GM12873 (cell line): Measurements from ENCODE around the gene ANKRD44.

Source experiments
- TF ChIP-seq, protein P1 (sequence below): IDR thresholded peaks from 2 replicates; pipeline ENCODE4 v1.5.1; 2012; ENCODE audit warnings: low read depth, mild to moderate bottlenecking, moderate library complexity, low read length, control low read depth; ENCODE audit not compliant: insufficient read depth; ENCODE audit errors: missing control alignments

Gene ANKRD44

DNA sequence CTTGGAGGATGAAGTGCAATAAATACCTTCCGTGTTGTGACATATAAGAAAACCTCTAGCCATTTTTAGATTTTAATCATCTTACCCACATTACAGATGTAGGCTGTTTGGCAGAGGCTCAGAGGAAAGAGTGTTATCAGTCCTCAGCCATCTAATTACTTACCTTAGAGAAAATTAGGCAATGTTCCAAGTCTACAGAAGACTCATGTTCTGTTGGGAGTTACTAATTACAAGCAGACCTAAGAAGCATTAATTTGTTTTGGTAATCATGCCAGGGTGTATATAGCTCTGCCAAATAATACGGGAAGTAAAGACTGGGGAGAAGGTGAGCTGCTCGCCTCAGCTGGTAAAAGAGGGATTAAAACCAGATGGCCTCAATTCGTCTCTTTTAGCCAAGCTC, 258.2 kb downstream of the ANKRD44 start:
- TF ChIP-seq, protein P1, sequence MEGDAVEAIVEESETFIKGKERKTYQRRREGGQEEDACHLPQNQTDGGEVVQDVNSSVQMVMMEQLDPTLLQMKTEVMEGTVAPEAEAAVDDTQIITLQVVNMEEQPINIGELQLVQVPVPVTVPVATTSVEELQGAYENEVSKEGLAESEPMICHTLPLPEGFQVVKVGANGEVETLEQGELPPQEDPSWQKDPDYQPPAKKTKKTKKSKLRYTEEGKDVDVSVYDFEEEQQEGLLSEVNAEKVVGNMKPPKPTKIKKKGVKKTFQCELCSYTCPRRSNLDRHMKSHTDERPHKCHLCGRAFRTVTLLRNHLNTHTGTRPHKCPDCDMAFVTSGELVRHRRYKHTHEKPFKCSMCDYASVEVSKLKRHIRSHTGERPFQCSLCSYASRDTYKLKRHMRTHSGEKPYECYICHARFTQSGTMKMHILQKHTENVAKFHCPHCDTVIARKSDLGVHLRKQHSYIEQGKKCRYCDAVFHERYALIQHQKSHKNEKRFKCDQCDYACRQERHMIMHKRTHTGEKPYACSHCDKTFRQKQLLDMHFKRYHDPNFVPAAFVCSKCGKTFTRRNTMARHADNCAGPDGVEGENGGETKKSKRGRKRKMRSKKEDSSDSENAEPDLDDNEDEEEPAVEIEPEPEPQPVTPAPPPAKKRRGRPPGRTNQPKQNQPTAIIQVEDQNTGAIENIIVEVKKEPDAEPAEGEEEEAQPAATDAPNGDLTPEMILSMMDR = no peak

DNA sequence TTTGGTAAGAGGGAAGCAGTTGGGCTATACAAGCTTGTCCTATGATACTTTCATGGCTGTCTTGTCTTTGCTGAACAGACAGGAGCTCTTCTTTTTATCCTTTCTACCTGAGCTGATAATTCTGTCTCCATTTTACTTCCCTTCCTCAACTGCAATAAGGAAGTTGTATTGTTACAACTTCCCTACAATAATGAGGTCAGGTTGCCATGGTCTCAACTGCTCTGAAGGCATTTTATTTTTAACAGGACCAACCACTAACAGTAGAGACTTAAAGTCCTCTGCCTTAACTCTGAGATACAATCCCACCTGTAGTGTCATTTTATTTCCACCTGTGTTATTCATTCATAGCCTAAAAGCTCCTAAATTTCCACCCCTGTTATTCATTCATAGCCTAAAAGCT, 265.5 kb downstream of the ANKRD44 start:
- TF ChIP-seq, protein P1 = no peak

DNA sequence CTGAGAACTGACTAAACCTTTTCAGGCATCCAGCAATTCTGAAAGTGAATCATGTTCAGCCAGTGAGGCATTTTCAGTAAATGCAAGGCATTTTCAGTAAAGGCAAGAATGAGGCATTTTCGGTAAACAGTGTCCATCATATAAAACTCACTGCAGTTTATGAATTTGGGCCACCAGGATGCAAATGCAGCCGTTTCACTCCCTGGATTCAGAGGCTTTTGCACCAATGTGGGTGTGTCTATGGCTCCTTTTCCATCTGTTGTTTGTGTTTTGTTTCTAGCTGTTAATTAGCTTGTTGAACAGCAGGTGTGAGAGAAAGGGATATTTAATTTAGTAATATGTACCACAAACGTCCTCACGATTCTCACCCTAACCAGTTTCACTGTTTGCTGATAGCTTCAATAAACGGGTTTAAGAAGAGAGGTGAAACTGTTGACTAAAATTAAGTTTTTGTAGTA, 267.8 kb downstream of the ANKRD44 start:
- TF ChIP-seq, protein P1 = no peak

DNA sequence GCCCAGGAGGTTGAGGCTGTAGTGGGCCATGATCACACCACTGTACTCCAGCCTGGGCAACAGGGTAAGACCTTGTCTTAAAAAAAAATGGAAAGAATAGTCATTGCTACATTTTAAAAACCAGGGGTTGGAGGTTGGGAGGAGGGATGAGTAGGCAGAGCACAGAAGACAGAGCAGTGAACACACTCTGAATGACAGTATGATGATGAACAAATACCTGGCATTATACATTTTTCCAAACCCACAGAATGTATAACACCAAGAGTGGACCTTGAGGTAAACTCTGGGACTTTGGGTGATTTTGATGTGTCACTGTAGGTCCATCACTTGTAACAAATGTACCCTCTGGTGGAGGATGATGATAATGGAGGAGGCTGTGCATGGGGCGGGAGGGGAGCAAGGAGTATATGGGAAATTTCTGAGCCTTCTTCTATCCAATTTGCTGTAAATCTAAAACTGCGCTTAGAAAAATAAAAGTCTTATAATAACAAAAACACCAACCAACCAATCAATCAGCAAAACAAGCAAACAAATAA, 272.6 kb downstream of the ANKRD44 start:
- TF ChIP-seq, protein P1 = no peak

DNA sequence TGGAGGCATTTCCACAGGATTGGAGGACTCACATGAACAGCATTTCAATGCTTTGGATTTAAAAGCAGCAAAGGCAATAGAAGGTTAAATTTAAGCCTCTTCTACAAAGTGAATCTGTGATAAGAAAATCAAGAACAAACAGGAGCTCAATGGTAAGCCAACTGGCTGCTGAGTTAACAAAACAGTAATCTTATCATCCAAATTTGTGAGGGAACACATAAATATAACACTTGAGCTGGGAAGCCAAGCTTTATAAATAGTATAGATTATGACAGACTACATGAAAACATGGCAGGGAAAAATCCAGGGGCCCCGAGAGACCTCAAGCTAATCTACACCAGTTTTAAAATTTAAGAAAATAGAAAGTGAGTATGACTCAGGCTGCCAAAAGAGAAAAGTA, 275.6 kb downstream of the ANKRD44 start:
- TF ChIP-seq, protein P1 = no peak

DNA sequence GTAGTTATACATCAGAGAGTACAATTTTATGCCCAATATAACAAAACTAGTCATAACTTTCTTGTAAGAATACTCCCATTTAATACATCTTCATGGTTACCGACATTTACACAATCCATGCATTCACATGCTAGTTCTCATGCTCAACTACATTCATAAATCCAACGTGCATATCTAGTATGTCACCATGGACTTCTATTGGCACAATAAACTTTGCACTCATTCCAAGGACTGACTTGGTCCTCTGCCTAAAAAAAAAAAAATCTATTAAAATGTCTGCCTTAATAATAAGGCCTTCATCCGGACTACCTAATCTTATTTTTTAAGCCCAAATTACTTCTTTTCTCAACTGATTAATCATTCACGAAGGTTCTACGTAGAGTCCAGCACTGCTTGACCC, 276.3 kb downstream of the ANKRD44 start:
- TF ChIP-seq, protein P1 = no peak

DNA sequence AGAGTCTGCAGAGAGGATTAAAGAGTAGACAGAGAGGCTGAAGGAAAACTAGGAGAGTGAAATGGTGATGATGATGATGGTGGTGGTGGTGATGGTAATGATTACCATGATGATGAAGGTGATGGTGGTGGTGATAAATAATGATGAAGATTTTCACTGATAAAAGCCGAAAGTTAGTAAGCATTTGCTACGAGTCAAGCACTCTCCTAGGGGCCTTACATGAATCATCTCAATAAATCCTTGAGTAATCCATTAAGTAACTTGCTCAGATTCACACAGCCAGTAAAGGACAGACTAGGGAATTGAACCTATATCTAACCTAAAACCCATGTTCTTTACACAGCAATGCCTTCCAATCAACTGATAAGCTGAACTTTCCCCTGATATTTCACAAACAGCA, 277.4 kb downstream of the ANKRD44 start:
- TF ChIP-seq, protein P1 = no peak
